NCI-H226 (cell line): ENCODE results near the gene SPIRE2.
"Not testable (repeated sequence)": the region's sequence is repeated elsewhere in the genome, so short reads cannot be mapped to it uniquely, and the experiment has no call there.

ENCODE experiments used
- DNase-seq: peaks from one replicate; pipeline ENCODE4 v3.0.0-alpha.2; 2015

SPIRE2 gene

DNA sequence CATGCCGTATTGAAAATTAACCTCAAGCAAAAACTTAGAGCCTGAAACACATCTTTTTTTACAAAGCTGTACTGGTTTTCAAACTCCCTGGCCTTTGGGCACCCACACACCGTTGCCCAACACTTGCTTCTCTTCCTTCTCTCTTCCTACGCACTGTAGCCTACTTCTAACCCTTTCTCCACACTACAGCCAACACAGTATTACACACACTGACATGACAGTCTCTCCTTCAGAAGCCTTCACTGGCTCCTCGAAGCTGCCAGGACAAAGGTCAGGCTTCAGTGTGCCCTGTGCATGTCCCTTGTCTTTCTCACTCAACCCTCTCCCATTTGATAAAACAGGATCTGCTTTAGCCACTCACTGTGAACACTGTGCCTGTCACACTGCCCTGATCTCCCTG lies 19.8 kb upstream of the SPIRE2 start:
- DNase-seq, result no peak

DNA sequence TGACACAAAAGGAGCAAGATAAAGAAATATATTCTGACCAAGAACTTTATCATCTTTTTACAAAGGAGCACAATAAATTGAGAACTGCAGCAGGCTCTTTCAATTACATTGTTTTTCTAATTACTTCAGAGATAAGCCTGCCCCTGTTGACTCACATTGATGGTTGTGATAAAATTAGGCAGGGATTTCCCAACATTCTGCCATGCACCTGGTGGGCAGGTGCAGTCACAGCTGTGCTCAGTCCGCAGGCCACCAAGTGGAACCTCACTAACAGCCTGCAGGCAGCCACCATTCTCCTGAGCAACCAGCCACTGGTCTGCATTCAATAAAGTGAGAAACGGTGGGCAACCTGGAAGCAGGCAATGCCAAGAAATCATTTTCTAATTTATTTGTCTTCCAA lies 17.0 kb upstream of the SPIRE2 start:
- DNase-seq, result no peak

DNA sequence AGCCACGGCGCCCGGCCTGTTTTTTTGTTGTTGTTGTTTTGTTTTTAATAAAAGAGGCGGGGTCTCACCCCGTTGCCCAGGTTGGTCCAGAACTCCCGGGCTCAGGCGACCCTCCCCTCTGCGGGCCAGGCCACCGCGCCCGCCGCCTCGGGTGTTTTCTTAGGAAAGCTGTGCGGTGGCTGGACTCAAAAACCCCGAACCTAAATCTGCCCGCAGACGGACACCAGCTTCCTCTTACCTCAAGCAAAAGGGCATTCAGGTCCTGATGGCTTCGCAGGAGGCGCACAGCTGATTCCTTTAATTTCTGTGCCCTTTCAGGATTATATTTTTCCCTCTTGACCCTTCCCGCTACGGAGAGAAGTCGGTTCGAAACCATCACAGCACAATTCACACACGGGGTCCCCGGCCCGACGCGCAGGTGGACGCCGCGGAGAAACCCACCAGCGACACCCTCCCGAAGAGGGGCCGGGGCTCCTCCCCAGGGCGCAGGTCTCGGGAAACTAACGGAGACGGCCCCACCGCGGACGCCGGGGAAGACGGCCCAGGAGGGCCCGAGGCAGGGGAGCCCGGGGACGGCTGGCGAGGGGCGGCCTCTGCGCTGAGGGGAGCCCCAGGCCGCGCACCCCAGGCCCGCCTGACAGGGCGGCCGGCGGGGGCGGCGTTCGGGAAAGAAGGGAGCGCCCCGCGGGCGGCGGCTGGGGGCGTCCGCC lies 12.5 kb upstream of the SPIRE2 start:
- no peak for DNase-seq

DNA sequence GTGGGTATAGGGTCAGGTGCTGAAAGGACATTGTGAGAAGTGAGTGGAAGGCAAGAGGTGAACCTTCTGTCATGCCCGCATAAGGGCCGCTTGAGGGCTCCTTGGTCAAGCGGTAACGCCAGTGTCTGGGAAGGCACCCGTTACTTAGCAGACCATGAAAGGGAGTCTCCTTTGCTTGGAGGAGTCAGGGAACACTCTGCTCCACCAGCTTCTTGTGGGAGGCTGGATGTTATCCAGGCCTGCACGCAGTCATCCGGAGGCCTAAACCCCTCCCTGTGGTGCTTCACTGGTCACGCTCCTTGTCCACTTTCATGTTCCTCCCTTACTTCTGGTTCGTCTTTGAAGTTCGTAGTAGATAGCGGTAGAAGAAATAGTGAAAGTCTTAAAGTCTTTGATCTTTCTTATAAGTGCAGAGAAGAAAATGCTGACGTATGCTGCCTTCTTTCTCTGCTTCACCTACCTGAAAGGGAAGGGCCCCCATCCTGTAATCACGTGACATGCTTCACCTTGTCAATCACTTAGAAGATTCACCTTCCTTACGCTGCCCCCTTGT lies 9.3 kb upstream of the SPIRE2 start:
- DNase-seq, result peak; percentile 32

DNA sequence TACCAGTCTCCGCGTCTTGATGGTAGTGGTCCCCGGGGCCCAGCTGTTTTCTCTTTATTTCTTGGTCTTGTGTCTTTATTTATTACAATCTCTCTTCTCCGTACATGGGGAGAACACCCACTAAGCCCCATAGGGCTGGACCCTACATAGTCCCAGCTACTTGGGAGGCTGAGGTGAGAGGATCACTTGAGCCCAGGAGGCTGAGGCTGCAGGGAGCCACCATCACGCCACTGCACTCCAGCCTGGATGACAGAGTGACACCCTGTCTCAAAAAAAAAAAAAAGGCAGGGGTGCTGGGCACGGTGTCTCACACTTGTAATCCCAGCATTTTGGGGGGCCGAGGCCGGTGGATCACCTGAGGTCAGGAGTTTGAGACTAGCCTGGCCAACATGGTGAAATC lies 8.8 kb upstream of the SPIRE2 start:
- not testable (repeated sequence) for DNase-seq

DNA sequence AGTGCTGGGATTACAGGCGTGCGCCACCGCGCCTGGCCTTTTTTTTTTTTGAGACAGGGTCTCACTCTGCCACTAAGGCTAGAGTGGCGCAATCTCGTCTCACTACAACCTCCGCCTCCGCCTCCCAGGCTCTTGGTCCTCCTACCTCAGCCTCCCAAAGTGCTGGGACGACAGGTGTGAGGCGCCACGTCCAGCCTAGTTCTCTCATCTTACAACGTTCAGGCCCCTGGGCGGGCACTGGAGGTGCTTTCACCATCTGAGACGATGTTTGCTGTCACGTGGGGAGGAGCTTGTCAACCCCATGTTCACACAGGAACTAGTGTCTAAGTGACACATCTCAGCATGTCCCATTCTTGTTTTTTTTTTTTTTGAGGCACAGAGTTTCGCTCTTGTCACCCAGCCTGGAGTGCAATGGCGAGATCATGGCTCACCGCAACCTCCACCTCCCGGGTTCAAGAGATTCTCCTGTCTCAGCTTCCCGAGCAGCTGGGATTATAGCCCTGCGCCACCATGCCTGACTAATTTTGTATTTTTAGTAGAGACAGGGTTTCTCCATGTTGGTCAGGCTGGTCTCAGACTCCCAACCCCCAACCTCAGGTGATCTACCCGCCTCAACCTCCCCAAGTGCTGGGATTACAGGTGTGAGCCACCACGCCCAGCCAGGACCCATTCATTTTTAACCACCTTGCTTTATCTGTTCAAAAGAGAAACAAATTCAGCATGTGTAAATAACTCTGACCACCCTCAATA lies 6.7 kb upstream of the SPIRE2 start:
- DNase-seq, result no peak

DNA sequence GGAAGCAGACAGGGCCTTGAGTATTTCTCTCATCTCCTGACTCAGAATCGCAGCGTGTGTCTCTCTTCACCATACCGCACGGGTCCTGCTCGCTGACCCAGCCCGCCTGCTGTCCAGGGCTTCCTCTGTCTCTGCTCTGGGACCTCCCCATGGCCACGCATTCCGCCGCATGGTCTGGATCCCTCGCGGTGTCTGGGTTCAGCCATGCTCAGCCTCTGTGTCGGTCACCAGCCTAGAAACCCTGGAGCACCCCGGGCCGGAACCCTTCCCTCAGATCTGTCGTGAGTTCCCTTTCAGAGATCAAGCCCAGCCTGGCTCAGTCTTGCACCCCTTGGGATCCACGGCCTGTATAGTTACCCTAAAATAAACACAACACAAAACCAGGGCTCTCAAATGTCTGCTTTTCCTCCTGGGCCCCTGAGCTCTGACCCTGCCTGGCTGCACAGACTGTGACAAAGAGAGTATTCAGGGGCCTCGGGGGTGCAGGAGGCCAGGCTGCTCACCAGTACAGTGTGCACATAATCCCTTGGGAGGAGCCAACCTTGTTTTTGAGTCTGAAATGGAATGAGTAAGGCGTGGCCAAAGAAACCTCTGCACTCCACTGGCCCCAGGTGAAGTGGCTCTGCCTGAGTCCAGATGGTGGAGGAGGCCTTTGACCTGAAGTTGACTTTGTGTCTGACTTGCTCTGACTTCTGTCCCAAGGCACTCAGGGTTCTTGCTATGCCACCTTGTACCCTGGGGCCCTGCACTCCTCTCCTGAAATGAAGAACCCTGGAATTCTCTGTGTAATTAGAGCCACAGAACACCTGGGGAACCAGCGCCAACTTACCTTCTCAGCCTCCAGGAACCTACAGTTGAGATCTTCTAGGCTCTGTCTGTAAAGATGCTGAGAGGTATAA lies 5.8 kb upstream of the SPIRE2 start:
- DNase-seq, result no peak

DNA sequence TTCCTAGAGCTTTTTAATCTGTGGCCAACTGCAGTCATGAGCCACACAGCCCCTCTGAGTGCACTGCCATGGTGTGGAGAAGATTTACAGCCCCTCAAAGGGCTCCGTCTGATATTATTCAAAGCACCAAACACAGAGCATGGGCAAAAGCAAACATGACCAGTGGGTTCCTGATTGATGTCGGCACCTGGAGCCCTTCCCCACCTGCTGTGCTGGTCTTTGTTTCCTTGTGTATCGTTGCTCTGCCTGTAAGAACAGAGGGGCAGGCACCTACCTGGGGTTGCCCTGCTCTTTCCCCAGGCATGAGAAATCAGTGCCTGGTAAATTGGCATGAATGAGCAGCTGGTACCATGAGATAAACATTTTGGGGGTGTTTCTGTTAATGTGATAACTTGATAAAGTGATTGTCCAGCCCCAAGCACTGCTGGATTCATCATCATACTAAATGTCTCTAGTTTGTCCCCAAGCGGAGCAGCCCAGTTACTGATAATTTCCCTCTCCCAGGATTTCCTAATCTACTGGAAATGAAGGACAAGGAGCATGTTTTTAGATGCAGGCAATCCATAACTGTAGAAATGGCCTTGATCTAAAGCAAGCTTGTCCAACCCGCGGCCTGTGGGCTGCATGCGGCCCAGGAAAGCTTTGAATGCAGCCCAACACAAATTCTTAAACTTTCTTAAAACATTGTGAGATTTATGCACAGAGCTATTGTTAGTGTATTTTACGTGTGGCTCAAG lies 5.0 kb upstream of the SPIRE2 start:
- DNase-seq, result no peak

DNA sequence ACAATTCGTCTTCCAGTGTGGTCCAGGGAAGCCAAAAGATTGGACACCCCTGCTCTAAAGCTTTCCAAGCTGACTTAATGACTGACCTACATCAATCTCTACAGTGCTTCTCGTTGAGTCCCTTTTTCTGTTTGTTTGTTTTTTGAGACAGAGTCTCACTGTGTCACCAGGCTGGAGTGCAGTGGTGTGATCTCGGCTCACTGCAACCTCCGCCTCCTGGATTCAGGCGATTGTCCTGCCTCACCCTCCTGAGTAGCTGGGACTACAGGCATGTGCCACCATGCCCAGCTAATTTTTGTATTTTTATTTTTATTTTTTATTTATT lies 4.5 kb upstream of the SPIRE2 start:
- not testable (repeated sequence) for DNase-seq

DNA sequence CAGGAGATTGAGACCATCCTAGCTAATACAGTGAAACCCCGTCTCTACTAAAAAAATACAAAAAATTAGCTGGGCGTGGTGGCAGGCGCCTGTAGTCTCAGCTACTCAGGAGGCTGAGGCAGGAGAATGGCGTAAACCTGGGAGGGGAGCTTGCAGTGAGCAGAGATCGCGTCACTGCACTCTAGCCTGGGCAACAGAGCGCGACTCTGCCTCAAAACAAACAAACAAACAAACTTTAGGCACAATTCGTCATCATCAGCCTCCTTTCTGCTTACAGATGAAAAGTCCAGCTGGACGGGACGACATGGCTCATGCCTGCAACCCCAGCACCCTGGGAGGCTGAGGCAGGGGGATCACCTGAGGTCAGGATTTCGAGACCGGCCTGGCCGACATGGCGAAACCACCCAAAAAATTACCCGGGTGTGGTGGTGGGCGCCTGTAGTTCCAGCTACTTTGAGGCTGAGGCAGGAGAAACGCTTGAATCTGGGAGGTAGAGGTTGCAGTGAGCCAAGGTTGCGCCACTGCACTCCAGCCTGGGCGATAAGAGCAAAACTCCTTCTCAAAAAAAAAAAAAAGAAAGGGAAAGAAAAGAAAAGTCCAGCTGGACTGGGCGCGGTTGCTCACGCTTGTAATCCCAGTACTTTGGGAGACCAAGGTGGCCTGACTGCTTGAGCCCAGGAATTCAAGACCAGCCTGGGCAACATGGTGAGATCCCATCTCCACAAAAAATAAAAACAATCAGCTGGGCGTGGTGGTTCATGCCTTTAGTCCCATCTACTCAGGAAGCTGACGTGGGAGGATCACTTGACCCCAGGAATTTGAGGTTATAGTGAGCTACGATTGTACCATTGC lies 1.5 kb upstream of the SPIRE2 start:
- DNase-seq, result no peak

DNA sequence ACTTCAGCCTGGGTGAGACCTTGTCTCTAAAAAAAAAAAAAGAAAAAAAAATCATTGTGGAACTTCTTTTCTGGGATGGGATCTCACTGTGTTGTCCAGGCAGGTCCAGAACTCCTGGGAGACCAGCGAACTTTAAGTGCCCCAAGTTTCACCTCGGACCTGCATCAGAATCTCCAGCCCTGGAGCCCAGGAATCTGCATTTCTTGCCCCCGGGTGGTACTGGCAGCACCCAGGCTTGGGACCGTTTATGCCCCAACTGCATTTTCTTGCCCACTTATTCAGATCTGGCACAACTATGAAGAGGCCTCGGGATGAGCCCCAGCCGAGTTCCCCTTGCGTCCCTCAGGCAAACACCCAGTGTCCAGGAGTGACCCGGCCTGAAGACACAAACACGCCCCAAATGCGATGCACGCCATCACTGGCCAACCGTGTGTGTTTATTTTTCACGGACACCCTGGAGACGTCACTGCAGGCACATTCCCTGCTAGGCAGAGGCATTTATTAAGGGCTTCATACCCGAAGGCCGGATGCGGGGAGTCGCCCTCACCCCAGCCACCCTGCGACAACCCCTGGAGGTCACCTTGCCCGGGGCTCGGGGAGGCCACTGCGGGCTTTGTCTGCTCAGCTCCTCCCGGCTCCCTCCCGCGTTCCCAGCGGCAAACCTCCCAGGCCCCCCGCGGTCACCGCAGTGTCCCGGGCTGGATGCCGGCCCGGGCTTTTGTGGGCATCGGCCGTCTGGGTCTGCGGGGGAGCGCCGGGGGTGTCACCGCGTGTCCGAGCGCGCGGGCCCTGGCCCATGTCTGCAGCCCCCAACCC lies 684 bp upstream of the SPIRE2 start:
- peak; percentile 43 for DNase-seq

DNA sequence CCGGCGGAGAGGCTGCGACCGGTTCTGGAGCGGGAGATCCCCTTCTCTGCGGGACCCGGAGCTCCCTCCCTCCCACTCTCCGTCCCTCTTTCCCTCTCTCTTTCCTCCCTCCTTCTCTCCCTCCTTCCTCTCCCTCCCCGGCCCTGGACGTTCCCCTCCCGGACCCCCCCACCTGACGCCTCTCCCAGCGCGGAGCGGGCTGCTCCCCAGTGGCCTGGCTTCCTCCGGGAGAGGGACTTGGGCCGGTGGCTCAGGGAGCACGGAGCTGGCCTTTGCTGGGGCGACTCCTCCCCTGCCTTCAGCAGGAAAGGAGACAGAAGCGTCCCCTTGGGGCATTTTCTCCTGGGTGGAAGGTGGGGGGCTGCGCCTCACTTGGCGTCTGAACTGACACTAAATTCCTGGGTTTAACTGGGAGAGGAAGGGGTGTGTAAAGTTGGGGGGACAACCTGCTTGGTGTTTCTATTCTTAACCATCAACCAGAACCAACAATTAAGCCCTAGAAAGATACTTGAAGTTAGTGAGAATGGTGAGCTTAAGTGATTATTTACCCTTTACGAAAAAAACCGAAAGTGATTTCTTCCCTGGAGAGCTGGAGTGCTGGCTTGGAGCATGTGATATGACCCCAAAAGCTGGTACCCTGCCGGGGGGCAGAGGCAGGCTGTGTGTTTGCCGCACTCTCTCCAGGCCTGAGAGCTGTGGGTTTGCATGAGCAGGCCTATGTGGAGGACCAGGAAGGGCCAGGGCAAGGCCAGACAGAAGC lies 775 bp downstream of the SPIRE2 start:
- DNase-seq, result no peak

DNA sequence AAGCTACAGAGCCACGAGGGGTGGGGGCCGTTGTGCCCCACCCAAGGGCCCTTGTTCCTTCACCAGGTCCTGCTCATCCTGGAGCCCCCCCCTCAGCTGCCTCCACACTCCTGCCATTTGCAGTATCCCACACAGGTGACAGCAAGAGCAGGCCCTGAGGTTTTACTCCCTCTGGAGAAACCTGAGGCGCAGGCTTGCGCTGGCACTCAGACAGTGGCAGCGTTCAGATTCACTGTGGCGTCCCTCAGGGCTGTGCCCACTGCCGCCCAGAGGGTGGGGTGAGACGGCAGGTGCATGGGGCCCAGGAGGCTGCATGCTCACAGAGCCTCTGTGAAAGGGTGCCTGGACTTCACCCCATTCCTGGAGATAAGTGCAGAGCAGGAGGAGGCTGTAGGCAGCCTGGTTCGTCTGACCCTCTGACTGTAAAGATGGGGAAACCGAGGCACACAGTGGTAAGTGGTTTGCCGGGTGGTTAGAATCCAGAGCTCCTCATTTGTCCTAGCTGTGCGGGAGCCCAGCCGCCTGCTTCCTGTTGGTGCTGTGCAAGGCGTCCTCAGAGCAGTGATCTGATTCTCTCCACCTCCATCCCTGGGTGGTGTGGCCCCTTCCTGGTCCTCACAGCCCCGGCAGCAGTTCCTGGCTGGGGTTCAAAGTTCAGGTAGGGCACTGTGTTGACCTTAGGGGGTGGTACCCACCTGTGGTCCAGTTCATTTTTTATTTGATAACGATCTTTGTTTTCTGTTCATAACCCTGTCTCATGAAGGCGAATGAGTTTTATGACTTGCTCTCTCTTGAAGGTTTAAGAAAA lies 1.6 kb downstream of the SPIRE2 start:
- no peak for DNase-seq

DNA sequence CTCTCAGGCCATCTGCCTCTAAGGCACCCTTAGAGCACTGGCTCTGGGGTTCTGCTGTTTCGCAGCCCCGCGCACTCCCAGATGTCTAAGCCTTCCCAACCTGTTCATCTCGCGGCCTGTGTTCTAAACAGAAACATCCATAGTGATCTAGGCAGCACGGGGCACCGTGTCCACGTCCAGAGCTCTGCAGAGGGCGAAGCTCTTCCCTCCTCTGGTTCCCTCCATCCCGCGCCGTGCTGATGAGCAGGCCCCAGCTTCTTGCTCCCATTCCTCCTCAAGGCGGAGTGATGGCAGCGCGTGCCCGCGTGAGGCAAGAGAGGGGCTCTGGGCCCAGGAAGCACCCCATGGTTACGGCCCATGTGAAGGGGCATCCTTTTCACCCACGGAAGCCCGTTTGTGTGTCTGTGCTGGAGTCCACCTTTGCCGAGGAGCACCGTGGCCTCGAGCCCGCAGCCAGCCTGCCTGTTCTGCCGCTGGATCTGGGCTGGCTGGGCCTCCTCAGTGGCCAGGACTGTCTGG lies 3.6 kb downstream of the SPIRE2 start:
- DNase-seq, result no peak

DNA sequence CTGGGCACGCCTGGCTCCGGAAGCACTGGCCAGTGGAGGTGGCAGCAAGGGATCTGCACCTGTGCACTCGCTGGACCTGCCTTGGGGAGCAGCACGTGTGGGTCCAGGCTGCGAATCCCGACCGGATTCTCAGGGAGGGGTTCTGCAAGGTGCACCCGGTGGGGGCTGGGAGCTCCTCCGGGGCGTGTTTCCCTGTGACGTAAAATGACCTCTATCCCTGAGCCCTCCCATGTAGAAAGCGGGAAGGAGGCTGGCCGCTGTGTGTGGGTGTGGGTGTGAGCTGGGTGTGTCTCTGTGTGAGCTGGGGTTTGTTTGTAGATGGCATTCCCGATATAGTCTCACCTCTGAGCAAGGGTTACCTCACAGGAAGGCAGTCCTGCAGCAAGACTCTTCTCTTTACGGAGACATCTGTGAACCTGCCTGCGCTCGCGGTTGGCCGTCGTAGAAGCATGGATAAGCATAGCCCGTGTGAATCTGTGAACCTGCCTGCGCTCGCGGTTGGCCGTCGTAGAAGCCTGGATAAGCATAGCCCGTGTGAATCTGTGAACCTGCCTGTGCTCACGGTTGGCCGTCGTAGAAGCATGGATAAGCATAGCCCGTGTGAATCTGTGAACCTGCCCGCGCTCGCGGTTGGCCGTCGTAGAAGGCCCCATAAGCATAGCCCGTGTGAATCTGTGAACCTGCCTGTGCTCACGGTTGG lies 5.5 kb downstream of the SPIRE2 start:
- DNase-seq, result not testable (repeated sequence)

DNA sequence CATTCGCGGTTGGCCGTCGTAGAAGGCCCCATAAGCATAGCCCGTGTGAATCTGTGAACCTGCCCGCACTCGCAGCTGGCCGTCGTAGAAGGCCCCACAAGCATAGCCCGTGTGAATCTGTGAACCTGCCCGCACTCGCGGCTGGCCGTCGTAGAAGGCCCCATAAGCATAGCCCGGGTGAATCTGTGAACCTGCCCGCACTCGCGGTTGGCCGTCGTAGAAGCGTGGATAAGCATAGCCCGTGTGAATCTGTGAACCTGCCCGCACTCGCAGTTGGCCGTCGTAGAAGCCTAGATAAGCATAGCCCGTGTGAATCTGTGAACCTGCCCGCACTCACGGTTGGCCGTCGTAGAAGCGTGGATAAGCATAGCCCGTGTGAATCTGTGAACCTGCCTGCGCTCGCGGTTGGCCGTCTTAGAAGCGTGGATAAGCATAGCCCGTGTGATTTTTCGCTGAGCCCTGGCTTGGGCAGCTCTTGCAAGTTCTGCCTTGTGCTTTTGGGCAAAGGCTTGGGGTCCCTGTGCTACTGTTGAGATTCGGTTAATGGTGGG lies 6.6 kb downstream of the SPIRE2 start:
- DNase-seq, result not testable (repeated sequence)

DNA sequence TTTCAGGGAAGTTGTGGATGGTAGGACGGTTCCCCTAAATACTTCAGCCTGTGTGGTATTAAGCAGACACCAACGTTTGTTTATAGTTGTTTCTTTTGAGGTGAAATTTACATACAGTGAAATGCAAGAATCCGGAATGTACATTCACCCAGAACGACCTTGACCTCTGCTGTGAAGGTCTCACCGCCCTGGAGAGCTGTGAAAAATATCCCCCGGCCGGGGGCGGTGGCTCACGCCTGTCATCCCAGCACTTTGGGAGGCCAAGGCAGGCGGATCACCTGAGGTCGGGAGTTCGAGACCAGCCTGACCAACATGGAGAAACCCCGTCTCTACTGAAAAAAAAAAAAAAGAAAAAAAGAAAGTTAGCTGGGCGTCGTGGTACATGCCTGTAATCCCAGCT lies 8.2 kb downstream of the SPIRE2 start:
- DNase-seq, result not testable (repeated sequence)

DNA sequence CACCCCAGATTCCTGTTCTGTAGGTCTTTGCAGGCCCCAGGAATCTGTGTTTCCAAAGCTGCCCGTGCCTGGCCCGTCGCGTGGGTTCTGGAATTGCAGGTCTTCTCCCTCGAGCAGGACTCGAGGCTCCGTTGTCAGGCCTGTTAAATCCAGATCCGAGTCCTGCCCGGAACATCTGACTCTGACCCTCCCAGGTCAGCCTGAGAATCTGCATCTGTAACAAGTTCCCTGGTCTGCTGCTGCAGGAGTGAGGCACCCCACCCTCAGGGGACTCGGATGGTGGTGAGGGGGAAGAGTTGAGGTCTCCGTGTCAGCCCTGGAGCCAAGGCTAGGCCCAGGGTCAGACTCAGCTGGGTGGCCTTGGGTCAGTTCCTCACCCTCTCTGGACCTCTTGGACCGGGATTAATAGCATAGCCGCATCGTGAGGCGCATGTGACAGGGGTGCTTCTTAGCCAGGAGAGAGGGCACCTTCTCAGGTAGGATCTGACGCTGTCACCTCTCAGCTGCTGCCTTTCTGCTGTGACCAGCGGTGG lies 8.8 kb downstream of the SPIRE2 start:
- no peak for DNase-seq
